OCI-LY1 (cell line): ENCODE results near the gene LMO3.

Experiments used
- H2AFZ ChIP-seq: fragments of 200-600 bp; sonication (generic), shearing (Covaris generic); 2 replicates; pipeline ENCODE4 v1.6.0; 2014; ENCODE audit warnings: antibody characterized with exemption, mild to moderate bottlenecking, low read length
- H3F3A ChIP-seq: fragments of 200-600 bp; sonication (generic), shearing (Covaris generic); 2 replicates; pipeline ENCODE4 v1.6.0; 2014; ENCODE audit warnings: mild to moderate bottlenecking, antibody characterized with exemption, low read length, moderate library complexity; ENCODE audit not compliant: insufficient read depth
- H3K27ac ChIP-seq: fragments of 200-600 bp; sonication (generic); 2 replicates; pipeline ENCODE4 v1.5.1; 2014; ENCODE audit warnings: low read length, mixed run types, mild to moderate bottlenecking, low read depth; ENCODE audit not compliant: poor library complexity, severe bottlenecking
- H3K27me3 ChIP-seq: fragments of 200-600 bp; sonication (generic); 2 replicates; pipeline ENCODE4 v1.6.0; 2014; ENCODE audit warnings: antibody characterized with exemption, mild to moderate bottlenecking, low read length, moderate library complexity; ENCODE audit not compliant: insufficient read depth
- H3K36me3 ChIP-seq: fragments of 200-600 bp; sonication (generic); 2 replicates; pipeline ENCODE4 v1.6.1; 2014; ENCODE audit warnings: mild to moderate bottlenecking, antibody characterized with exemption, low read length, moderate library complexity, mixed read lengths; ENCODE audit not compliant: insufficient read depth
- H3K4me1 ChIP-seq: fragments of 200-600 bp; sonication (generic); 2 replicates; pipeline ENCODE4 v1.5.1; 2014; ENCODE audit warnings: mild to moderate bottlenecking, low read length, moderate library complexity; ENCODE audit not compliant: insufficient read depth, severe bottlenecking
- H3K4me2 ChIP-seq: fragments of 200-600 bp; sonication (generic), shearing (Covaris generic); 2 replicates; pipeline ENCODE4 v1.6.1; 2014; ENCODE audit warnings: low read length
- H3K4me3 ChIP-seq: fragments of 200-600 bp; sonication (generic); 2 replicates; pipeline ENCODE4 v1.5.1; 2014; ENCODE audit warnings: low read length, low read depth, mild to moderate bottlenecking, mixed read lengths; ENCODE audit not compliant: poor library complexity, severe bottlenecking
- H3K79me2 ChIP-seq: fragments of 200-600 bp; shearing (Covaris generic); 2 replicates; pipeline ENCODE4 v1.6.1; 2016; ENCODE audit warnings: mixed run types, low read length, mixed read lengths; ENCODE audit not compliant: insufficient read depth
- H3K9ac ChIP-seq: fragments of 200-600 bp; sonication (generic), shearing (Covaris generic); 2 replicates; pipeline ENCODE4 v1.6.1; 2014; ENCODE audit warnings: mild to moderate bottlenecking, low read length, mixed read lengths
- H3K9me2 ChIP-seq: fragments of 200-600 bp; sonication (generic), shearing (Covaris generic); 2 replicates; pipeline ENCODE4 v1.6.1; 2014; ENCODE audit warnings: low read depth, mild to moderate bottlenecking, low read length, mixed read lengths
- H3K9me3 ChIP-seq: fragments of 200-600 bp; shearing (Covaris generic); 2 replicates; pipeline ENCODE4 v1.6.1; 2014; ENCODE audit warnings: low read length, mixed read lengths
- H4K20me1 ChIP-seq: fragments of 200-600 bp; sonication (generic), shearing (Covaris generic); 2 replicates; pipeline ENCODE4 v1.6.0; 2016; ENCODE audit warnings: mild to moderate bottlenecking, low read length; ENCODE audit not compliant: insufficient read depth
- CTCF ChIP-seq: fragments of 200-600 bp; sonication (generic), shearing (Covaris generic); IDR thresholded peaks from 2 replicates; pipeline ENCODE4 v1.5.1; 2017; ENCODE audit warnings: mild to moderate bottlenecking, antibody characterized with exemption, low read length, moderate library complexity, mixed read lengths
- EZH2 ChIP-seq: fragments of 200-600 bp; sonication (generic), shearing (Covaris generic); IDR thresholded peaks from 2 replicates; pipeline ENCODE4 v1.8.0; 2017; ENCODE audit warnings: borderline replicate concordance, mixed run types, mild to moderate bottlenecking, antibody characterized with exemption, low read length, moderate library complexity, mixed read lengths

LMO3 gene

GRCh38 chr12:16587514-16587913, 18.4 kb downstream of the LMO3 start:
- Histone ChIP-seq H3K9me2 (no peaks in the 10 kb centered on the region), H3K4me1 (peaks cover 7% of the 10 kb centered on the region), H3K27ac (no peak overlapping the region), H3K27me3 (no peaks in the 10 kb centered on the region), H3K9ac (no peak overlapping the region), H3K4me3 (no peak overlapping the region), H2AFZ (no peak overlapping the region), H3F3A (no peaks in the 10 kb centered on the region), H3K36me3 (no peaks in the 10 kb centered on the region), H3K79me2 (no peaks in the 10 kb centered on the region), H3K9me3 (no peaks in the 10 kb centered on the region), H4K20me1 (no peaks in the 10 kb centered on the region), H3K4me2 (no peak overlapping the region)
- TF ChIP-seq EZH2, result no peak

GRCh38 chr12:16587110-16587453, 18.9 kb downstream of the LMO3 start:
- no peak overlapping the region for H3K27ac ChIP-seq
- TF ChIP-seq CTCF, result no peak
- TF ChIP-seq EZH2, result no peak
- H3K9me3 ChIP-seq, result no peaks in the 10 kb centered on the region
- peaks cover 7% of the 10 kb centered on the region for H3K4me1 ChIP-seq
- H3K9me2 ChIP-seq, result no peaks in the 10 kb centered on the region
- H3K4me2 ChIP-seq, result no peak overlapping the region
- H3K36me3 ChIP-seq, result no peaks in the 10 kb centered on the region
- H3K27me3 ChIP-seq, result no peaks in the 10 kb centered on the region
- no peak overlapping the region for H3K9ac ChIP-seq
- H3K4me3 ChIP-seq, result no peak overlapping the region
- no peaks in the 10 kb centered on the region for H3F3A ChIP-seq
- H4K20me1 ChIP-seq, result no peaks in the 10 kb centered on the region
- no peaks in the 10 kb centered on the region for H3K79me2 ChIP-seq
- no peak overlapping the region for H2AFZ ChIP-seq

- Histone ChIP-seq H4K20me1 (no peaks in the 10 kb centered on the region), H3K4me2 (no peak overlapping the region), H3K27me3 (no peaks in the 10 kb centered on the region), H3F3A (no peaks in the 10 kb centered on the region), H3K9ac (no peak overlapping the region), H3K4me1 (peaks cover 7% of the 10 kb centered on the region), H3K79me2 (no peaks in the 10 kb centered on the region), H3K36me3 (no peaks in the 10 kb centered on the region), H3K9me3 (no peaks in the 10 kb centered on the region), H3K4me3 (no peak overlapping the region), H2AFZ (no peak overlapping the region), H3K27ac (no peak overlapping the region), H3K9me2 (no peaks in the 10 kb centered on the region)
- TF ChIP-seq EZH2 (no peak), CTCF (no peak)
Observed at GRCh38 chr12:16586350-16587109, 19.4 kb downstream of the LMO3 start.

- Histone ChIP-seq H3F3A (no peaks in the 10 kb centered on the region), H3K27me3 (no peaks in the 10 kb centered on the region), H3K9ac (no peak overlapping the region), H3K36me3 (no peaks in the 10 kb centered on the region), H2AFZ (no peak overlapping the region), H3K79me2 (no peaks in the 10 kb centered on the region), H3K4me3 (no peak overlapping the region), H3K9me3 (no peaks in the 10 kb centered on the region), H4K20me1 (no peaks in the 10 kb centered on the region), H3K9me2 (no peaks in the 10 kb centered on the region), H3K4me2 (no peak overlapping the region), H3K27ac (no peak overlapping the region), H3K4me1 (peaks cover 7% of the 10 kb centered on the region)
- TF ChIP-seq CTCF (no peak), EZH2 (no peak)
Observed at GRCh38 chr12:16585781-16586180, 20.2 kb downstream of the LMO3 start.
